GM20431 (cell line): ENCODE data around the gene ATXN1.

Experiments used
- in situ Hi-C: fragments of 300-500 bp; cut with MseI, MboI; formaldehyde crosslinking; loops from one replicate; pipeline ENCODE4 v1.15.0; 2020; ENCODE audit warnings: low sequenced_read_pairs; ENCODE audit not compliant: unreplicated experiment

The ATXN1 gene

DNA sequence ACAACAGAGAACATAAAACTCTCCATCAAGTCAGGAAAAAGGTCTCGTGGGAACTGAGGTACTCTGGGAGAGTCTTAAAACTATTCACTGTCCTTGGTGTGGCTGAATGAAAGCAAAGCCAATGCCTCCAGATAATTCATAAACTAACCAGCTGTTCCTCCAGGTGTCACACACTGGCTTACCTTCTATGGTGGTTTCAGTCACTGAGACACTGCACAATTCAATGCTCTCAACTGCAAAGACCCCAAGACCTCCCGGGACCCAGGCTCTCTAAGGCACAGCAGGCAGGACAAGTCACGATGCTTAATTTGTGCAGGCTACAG lies 422.0 kb downstream of the ATXN1 start:
- in situ Hi-C loops: loop anchor here (25.0 kb wide), 2 partner anchors 423 to 623 kb away; partner anchors contain the start of gene ATXN1

DNA sequence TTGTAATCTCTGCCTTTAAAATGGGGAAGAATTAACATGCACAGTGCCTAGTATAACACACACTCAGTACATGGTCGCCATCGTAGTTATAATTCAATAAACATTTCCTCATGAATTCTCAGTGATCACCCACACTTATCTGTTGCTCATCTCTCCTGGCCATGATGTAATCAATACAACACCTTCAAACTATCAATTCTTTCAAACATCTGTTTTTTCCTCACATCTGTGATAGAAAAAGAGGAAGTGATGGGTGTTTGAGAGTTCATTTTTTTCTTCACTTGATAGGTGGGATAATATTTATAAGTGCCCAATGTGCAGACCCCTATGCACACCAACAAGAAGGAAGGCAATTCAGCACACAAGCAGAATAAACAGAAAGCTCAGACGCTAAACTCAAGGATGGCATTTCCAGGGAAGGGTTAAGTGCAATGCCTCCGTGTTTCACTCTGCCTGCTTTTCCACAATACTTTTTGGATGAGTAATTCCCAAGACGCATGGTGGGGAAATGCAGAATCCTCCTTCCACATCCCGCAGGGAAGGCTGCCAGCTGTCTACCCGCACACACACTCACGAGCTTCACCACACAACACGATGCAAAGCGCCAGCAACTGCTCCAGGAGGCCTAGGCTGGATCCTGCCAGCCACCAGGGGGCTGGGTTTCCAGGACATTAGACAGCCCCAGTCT lies 422.5 kb downstream of the ATXN1 start:
- in situ Hi-C loops: loop anchor here (25.0 kb wide), 2 partner anchors 424 to 624 kb away; partner anchors contain the start of gene ATXN1

DNA sequence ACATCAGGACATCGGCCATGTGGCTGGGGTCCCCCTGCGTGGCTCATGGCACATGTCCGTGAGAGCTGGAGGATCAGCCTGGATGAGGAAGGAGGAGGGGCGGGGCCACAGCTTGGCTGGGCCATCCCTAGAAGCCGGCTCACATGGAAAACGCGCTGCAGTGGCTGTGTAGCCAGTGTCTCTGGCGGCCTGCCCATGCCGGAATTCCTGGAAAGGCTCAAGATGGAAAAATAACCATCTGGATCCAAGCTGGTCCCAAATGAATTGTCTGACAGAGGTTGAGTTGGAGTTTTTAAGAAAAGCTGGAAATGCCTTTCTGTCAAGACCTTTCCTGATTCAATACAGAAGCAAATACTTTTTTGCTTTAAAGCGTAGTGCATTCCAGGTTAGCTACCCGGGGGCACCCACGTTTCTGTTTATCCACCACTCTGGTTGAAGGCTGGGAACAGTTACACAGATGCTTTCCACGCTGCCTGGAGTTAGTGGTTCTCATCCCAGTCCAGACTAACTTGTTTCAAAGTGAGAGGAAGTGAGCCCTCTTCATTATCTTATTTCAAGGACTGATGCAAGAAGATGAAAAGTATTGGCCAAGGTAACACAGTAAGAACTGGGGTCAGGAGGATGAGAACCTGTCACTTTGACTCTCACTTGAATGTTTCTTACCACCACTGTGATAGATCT lies 423.8 kb downstream of the ATXN1 start:
- in situ Hi-C loops: loop anchor here (25.0 kb wide), 2 partner anchors 425 to 625 kb away; partner anchors contain the start of gene ATXN1

DNA sequence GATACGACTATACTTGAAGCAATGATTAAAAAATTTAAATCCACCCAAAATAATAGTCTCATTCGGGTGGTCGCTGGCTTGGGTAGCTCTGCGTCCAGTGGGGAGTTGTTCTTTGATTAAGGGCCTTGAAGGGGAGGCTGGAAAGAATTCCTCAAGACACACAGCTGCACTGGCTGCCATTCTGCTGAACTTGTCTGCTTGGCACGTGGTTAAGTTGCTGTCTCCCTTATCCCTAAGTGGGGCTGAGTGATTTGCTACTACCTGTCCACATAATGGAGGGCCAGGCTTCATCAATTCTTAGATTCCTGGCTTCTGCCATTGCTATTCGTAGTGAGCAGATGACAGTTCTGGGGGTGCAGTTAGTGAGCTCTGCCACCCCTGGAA lies 424.4 kb downstream of the ATXN1 start:
- in situ Hi-C loops: loop anchor here (25.0 kb wide), 2 partner anchors 425 to 625 kb away; partner anchors contain the start of gene ATXN1

DNA sequence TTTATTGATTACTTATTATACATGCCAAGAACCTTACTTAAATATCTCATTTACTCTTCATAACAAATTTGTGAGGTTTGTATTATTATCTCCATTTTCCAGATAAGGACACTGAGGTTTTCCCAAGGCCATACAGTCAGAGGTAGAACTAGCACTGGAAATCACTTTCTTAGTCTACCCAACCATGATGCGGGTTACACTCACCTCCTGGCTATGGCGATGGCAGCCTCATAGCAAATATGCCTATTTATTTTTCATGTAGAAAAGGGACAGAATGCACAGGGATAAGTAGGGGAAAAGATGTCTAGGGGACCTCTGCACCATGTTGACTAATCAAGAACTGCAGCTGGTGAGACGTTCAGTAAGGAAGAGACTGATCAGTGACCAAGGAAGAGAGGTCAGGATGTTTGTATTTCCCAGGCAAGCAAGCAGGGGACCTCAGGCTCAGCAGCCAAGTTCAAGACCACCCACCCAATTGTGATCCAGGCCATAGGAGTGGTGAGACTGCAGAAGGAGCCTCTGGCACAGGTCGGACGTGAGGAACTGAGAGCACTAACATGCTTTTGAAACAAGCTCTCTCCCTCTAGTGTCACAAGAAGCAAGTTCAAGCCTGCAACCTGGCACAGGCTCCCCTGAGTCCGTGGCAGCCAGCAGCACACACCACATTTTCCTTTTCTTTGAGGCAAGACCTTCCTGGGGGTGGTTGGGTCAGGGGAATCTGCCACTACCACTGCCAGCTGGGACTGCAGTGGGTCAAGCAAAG lies 425.0 kb downstream of the ATXN1 start:
- in situ Hi-C loops: loop anchor here (25.0 kb wide), 2 partner anchors 426 to 626 kb away; partner anchors contain the start of gene ATXN1

DNA sequence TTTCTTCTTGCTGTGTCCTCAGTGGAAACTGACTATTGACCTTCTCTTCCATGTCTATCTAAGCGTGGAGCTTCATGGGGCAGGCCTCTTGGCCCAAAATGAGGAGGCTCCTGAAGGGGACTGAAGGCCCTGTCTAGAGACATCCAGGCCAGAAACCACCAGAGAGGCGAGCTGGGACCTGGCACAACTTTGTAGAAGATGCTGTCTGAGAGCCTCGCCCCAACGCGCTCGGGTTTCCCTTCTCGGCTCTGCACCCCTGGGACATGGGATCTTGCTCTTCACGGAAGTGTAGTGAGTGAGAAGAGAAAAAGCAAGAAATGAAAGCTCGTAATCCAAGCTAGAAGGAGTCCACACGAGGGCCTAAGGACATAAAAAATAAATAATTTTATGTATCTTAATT lies 426.1 kb downstream of the ATXN1 start:
- in situ Hi-C loops: loop anchor here (25.0 kb wide), 2 partner anchors 427 to 627 kb away; partner anchors contain the start of gene ATXN1

DNA sequence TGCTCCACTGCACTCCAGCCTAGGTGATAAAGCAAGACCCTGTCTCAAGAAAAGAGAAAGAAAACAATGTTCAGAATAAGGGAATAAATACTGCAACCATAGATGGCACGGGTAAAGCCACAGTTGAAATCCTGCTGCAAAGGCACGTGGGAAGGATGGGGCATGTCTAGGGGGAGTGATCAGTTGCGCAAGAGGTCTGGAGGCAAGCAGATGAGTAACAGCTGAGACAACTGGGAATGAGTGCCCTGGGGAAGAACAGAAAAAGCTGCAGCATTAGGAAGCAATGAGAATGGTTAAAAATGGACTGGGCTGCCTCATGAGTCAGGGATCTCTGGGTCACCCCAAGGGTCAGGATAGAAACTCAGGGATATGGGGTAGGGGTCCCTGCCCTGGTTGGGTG lies 426.6 kb downstream of the ATXN1 start:
- in situ Hi-C loops: loop anchor here (25.0 kb wide), 2 partner anchors 428 to 628 kb away; partner anchors contain the start of gene ATXN1

DNA sequence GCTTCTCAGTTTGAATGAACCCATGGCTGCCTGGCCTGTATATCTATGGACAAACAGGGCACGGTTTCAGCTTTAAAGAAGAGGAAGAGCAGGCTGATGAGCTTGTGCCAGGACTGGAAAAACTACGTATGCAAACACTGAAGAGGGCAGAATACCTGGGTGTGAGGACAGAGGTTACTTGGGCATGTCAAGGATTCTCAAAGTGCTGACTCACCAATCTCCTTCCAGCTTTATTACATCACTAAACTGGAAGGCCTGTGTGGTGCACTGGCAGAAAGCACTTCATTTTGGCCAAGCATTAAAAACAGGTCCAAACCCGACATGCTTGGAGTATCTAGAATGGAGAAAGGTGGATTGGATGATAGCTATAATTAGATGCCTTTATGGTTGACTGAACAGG lies 427.7 kb downstream of the ATXN1 start:
- in situ Hi-C loops: loop anchor here (25.0 kb wide), 2 partner anchors 429 to 629 kb away; partner anchors contain the start of gene ATXN1

DNA sequence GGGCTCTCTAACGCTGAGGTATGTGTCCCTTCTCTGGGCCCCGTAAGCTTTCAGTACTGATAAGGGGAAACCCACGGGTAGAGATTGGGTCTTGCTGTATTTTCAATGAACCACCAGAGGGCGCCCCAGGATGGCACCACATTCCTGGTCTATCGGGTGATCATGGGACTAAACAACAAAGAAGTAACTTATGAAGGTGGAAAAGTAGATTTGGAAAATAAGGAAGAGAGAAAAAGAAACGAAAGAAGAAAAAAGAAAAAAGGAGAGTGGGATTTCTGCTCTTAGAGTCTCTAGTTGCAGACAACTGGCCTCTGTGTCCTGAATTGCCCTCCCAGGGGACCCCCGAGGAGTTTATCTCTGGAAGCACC lies 429.1 kb downstream of the ATXN1 start:
- in situ Hi-C loops: loop anchor here (25.0 kb wide), 2 partner anchors 430 to 630 kb away; partner anchors contain the start of gene ATXN1

DNA sequence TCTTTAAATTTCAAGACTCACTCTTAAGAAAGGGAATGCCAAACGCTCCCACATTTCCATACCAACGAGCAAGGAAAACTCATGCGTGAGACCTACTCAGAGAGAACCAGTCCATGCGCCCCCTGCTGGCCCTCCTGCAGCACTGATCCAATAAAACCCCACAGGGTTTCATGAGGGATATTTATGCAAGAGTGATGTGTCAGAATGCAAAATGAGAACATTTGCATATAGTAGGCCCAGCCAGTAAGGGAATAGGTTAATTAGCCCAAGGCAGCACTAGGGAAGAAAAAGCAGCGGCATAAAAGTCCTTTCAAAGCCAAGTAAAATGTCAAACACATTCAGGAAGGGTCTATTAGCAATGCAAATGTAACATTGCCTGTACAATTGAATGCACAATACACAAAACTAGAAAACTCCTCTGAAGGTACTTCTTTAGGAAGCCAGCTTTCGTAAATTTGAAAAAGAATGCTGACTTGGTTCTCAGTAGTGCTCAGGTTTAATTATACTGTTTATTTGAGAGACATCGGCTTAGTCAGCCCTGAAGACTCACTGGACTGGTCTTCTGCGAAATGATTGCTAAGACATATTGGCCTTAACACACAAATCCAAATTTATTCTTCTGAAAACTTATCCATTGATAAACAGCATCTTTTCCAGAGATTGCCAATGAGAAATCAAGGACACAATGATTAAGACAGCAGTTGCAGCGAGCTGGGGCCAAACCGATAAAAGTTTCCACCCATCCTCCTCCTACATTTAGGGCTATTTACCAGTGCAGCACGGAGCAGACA lies 429.7 kb downstream of the ATXN1 start:
- in situ Hi-C loops: loop anchor here (25.0 kb wide), 2 partner anchors 431 to 631 kb away; partner anchors contain the start of gene ATXN1

DNA sequence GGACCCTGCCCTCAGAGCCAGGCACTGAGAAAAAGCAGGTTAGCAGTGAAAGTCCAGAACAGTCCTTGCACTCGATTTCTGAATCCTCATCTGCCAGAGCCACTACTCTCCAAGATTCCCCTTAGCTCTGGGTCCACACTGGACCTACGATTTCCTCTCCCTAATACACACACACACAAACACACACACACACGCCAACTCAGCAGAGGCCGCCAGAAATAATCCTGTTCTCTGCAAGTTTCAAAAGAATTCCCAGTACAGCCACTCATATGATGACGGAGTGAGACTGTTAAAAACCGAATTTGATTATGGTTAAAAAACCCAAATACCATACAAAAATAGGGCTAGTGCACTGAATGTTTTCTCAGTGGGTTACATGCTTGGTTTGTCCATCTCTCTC lies 432.0 kb downstream of the ATXN1 start:
- in situ Hi-C loops: loop anchor here (25.0 kb wide), 2 partner anchors 433 to 633 kb away; partner anchors contain the start of gene ATXN1

DNA sequence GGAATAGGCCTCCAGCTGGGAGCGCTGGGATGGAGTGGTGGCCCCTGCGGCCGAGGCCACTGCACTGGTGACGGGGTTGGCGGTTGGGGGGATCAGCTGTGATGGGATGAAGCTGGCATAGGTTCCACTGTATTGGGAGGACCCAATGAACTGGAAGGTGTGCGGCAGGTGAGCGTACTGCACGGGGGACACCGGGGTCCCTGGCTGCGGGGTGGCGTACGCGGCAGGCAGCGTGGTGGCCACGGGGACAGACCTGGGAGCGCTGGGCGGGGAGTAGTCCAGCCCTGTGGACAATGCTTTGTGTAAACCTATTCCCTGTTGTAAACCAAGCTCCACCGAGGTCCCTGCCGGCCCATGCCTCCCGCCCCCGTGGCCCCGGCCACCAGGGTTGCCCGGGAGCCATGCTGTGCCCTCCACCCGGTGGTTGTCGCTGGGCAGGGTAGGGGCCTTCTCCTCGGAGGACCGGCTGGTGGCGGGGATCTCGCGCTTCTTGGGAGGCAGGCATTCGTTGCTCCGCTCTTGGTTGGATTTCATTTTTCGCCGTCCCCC lies 433.4 kb downstream of the ATXN1 start:
- in situ Hi-C loops: loop anchor here (25.0 kb wide), 2 partner anchors 434 to 634 kb away; partner anchors contain the start of gene ATXN1

DNA sequence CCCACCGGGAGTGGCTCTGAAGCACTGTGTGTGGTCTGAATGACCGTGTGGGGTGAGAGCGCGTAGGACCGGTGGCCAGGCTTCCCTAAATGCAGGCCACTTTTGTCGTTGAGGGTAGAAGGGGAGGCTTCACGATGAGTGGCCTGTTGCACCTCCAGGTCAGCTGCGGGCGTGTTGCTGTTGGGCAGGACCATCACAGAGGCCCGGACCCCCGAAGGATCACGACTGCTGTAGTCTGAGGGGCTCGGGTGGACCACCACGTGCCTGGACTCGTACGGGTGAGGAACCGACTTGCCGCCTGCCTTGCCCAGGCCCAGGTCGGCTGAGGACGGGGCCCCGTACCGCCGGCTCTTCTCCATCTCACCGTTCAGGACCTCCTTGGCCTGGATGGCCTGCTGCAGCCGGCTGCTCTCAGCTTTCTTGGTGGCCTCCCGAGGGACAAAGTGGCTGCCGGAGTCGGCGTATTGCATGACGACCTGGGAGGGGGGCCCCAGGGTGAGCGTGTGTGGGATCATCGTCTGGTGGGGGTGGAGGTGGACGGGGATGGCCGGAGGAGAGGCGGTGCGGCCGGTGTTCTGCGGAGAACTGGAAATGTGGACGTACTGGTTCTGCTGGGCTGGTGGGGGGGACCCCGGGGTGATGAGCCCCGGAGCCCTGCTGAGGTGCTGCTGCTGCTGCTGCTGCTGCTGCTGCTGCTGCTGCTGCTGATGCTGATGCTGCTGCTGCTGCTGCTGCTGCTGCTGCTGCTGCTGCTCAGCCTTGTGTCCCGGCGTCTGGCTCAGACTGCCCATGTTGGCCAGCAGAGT lies 434.1 kb downstream of the ATXN1 start:
- in situ Hi-C loops: loop anchor here (25.0 kb wide), 2 partner anchors 435 to 635 kb away; partner anchors contain the start of gene ATXN1

DNA sequence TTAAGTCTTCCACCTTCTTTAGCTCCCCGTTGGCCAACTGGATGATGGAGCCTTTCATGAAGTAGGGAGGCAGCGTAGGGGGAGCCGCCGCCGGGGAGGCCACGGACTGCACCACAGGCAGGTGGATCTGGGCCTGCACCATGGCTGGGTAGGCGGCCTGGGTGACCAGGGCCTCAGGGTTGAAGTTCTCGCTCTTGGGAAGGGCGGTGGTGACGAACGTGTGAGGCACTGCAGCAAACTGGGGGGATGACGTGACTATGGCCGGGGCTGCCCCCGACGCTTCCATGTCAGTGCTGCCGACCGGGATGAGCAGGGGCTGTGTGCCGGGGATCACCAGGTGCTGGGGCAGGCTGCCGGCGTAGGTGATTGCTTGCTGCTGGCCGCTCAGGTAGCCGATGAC lies 434.7 kb downstream of the ATXN1 start:
- in situ Hi-C loops: loop anchor here (25.0 kb wide), 2 partner anchors 436 to 636 kb away; partner anchors contain the start of gene ATXN1

DNA sequence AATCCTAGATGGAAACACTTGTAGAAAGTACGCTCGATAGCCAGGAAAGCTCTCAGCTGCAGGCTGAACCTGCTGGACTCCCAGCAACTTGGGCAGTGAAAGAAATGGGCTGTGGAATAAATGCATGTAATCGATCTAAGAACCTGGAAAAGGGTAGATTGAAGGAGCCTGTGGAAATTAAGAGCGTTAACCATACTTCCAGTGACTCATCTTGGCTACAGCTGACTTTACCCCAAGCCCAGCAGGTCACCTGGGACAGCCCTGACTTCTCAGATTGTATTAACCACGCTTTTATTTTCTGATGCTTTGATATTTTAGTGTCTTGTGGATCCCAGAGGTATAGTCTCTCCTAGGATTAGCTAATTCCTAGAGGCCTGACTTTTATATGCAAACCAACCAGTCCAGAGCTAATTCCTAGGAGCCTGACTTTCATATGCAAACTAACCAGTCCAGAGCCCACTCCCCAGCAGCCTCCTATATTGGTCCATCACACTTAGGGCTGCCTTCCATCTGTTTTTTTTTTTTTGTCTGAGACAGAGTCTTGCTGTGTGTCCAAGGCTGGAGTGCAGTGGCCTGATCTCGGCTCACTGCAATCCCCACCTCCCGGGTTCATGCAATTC lies 436.5 kb downstream of the ATXN1 start:
- in situ Hi-C loops: loop anchor here (25.0 kb wide), 2 partner anchors 438 to 638 kb away; partner anchors contain the start of gene ATXN1

DNA sequence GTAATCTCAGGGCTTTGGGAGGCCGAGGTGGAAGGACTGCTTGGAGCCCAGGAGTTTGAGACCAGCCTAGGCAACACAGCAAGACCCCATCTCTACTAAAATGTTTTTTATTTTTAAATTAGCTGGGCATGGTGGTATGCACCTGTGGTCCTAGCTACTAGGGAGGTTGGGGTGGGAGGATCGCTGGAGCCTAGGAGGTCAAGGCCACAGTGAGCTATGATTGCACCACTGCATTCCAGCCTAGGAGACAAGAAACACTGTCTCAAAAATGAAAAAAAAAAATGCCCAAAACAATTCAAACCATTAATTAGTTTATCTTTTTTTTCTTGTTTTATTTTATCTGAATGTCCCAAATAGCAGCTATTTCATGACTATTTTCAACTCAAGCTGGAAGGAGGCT lies 437.1 kb downstream of the ATXN1 start:
- in situ Hi-C loops: no loop called here

DNA sequence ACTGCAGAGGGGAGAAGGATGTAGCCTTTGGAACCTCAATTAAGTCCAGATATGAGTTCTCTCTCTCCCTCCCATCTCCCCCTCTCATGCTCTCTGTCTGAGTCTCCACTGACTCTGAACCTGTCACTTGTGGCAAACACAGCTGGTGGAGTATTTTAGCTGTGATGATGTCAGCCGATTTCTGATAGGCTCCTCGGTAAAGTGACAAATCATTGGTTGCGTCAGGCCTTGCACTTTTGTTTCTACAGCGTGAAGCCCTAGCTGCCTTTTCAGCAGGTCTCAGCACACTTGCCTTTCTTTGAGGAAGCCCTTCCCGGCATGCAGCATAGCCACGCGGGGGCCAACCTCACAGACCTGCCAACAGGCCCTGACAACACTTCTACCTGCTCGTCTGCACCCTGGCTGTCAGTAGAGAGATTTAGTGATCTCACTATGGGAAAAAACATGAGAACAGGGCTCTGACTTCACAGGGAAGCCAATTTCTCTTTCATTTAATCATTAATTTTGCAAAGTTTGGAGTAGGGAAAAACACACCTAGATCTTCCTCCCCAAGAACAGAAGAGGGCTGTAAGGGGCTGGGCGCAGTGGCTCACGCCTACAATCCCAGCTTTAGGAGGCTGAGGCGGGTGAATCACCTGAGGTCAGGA lies 438.5 kb downstream of the ATXN1 start:
- in situ Hi-C loops: no loop called here
